ENCODE data around the gene AOPEP.

DNA sequence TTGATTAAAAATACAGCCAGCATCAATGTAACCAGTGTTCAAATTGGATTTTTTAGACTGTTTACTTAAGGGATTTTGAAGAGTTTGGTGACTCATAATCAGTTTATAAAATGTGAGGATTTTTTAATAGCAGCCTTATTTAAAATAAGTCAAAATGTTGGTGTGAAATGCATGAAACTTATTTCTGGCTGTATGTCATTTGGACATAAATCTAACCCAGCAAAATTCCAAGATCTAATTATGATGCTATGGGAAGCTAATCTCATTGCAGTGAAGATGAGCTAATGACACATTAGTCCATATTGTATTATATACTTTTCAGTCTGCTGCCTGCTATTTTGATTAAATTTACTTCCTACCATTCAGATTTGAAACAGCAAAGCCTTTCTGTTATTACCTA lies 140.3 kb downstream of the AOPEP start:
- no peak for TF ChIP-seq YY1 (IDR thresholded peaks at IDR 0.05; ENCODE audit: low read depth)
- TF ChIP-seq CEBPB (IDR thresholded peaks at IDR 0.05) = no peak
- TF ChIP-seq RAD21 (IDR thresholded peaks at IDR 0.05; ENCODE audit: low read depth) = no peak
- TF ChIP-seq, protein P1, sequence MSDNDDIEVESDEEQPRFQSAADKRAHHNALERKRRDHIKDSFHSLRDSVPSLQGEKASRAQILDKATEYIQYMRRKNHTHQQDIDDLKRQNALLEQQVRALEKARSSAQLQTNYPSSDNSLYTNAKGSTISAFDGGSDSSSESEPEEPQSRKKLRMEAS (IDR thresholded peaks at IDR 0.05) = no peak
